Activated CD4-positive, alpha-beta T cell treated with anti-CD3 and anti-CD28 coated beads, Interleukin-10, Interleukin-2, amounts not matched to agents 100 ng/mL and 50 ng/mL, durations not matched to agents 16 hours and 8 hours (primary cell): ENCODE measurements around the gene FAM171A2.
A peak's percentile ranks its signal among the peaks of the same experiment; 100 is the strongest.
"Not testable (repeated sequence)": the region's sequence is repeated elsewhere in the genome, so short reads cannot be mapped to it uniquely, and the experiment has no call there.

Experiments
- DNase-seq: peaks from one replicate; pipeline ENCODE4 v3.0.0-alpha.2; 2020

FAM171A2 gene

DNA sequence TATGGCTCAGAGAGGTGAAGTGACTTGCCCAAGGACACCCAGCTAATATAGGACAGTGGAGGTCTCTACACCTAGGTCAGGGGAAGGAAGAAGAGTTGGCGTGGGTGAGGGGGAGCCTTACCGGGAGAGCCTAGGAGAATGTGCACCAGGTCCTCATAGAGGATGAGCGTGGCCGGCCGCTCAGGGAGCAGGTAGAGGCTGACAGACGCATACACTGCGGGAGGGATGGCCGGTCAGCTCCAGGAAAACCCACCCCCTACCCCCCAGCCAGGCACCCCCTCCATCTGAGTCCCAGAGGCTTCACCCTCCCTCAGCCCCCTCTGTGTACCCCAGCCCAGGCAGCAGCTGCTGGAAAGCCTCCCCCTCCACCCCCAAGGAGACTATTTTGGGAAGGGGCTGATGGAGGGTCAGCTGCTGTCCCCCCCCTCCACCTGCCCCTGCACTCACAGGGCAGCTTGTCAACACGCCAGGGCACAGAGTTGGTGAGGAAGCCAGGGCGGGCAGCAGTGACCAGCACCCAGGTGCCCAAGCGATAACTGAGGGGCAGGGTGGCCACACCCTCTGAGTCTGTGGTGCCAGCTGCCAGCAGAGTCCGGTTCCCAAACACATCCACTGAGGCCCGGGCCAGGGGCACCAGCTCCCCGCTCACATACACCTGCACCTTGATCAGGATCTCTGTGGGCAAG lies 4.1 kb downstream of the FAM171A2 start:
- no peak for DNase-seq

DNA sequence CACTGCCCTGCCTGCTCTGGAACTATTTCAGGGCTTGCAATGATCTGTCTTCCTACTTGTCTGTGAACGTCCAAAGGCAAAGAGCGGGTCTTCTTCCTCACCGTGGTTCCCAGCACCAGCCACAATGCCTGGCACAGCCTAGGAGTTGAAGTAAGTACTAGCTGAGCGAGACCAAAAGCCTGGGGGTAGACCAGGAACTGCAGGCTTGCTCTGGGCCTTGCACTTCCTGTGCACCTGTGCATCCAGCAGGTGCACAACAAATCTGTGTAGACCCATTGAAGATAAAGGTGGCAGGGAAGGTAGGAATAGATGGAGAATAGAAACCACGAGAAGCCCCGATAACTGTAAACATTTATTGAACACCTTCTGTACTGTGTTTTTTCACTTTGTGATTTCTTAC lies 4.6 kb downstream of the FAM171A2 start:
- no peak for DNase-seq

DNA sequence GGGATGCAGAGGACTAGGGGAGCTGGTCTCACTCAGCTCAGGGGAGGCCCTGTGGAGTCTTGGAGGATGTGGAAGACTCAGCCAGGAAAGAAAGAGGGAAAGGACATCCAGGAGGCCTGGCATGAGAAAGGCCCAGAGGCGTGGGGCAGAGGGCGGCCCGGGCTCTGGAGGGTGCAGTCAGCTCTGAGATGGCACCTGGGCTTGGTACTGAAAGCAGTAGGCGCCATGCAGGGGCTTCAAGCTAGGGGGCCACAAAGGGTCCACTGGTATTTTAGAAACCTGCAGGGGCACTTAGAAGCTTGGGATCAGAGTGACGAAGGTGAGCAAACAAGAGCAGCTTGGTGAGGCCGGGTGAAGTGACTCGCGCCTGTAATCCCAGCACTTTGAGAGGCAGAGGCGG lies 5.6 kb downstream of the FAM171A2 start:
- DNase-seq = no peak

DNA sequence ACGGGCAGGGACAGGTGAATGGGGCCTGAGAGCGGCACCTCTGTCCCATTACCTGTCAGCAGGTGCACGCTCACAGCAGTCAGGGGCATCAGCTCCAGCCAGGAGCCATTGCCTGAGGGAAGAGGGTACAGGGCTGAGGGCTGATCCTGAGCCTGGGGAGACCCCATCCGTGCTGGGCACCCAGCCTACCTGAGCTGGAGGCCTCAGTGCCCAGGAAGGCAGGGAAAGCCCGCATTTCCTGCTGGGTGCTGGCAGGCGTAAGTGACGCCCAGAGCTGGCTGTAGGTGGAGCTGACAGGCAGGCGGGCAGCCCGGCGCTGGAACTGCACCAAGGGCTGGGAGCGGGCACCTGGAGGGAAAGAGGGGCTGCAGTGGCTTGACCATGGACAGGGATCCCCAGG lies 7.4 kb downstream of the FAM171A2 start:
- no peak for DNase-seq

DNA sequence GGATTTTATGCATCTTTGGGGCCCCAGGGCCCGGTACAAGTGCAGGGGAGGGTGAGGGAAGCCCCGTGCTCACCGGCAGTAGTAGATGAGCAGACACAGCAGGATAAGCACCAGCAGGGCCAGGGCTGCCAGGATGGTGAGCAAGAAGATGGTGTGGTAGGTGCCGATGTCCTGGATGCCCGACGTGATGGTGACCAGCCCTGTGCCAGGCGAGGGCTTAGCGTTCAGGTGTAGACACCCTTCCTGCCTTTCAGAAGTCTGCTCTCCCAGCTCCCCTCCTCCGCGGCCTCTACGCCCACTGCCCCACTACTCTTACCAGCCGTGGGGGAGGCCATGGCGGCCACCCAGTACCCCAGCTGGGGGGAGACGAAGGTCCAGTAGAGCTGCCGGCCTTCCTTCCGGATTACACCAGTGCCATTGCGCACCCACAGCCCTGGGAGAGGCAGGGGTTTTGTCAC lies 8.0 kb downstream of the FAM171A2 start:
- DNase-seq = no peak

DNA sequence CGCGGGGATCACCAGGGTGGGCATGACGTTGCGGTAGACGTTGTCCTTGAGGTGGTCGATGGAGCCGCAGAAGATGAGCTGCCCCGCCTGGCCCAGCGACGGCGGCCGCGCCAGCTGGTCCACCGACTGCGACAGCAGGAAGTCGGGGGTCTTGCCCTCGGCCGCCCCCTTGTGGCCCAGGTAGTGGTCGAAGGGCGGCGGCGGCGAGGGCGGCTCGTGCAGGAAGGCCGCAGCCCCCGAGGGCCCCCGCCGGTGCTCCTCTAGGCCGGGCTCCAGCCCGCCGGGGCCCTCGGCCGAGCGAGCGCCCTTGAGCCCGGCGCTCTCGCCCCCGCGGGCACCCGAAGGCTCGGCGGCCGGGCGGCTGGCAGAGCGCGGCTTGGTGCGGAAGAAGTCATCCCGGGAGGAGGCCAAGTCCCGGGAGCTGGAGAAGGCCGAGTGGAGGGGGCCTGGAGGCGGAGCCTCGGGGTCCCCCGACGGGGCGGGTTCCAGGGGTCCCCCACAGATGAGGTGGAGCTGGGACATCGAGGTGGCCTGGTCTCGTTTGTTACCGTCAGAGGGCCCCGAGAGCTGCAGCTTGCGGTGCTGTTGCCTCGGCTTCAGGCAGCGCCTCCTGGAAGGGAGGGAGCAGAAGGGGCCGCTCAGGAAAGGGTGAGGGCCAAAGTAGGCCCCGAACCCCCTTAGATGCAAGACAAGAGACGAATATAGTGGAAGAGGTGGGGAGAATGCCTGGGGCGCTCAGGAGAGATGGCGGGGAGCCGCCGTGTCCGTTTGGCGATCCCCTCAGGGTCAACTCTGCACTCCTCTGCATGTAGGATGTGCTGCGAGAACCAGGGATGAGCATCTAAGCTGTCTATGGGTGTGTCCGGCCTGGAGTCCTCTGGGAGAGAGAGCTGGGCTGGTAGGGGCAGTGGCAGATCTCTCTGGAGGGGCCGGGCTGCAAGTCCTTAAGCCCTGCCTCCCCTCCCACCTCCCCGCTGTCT lies 8.8 kb downstream of the FAM171A2 start:
- DNase-seq = peak; percentile 55

DNA sequence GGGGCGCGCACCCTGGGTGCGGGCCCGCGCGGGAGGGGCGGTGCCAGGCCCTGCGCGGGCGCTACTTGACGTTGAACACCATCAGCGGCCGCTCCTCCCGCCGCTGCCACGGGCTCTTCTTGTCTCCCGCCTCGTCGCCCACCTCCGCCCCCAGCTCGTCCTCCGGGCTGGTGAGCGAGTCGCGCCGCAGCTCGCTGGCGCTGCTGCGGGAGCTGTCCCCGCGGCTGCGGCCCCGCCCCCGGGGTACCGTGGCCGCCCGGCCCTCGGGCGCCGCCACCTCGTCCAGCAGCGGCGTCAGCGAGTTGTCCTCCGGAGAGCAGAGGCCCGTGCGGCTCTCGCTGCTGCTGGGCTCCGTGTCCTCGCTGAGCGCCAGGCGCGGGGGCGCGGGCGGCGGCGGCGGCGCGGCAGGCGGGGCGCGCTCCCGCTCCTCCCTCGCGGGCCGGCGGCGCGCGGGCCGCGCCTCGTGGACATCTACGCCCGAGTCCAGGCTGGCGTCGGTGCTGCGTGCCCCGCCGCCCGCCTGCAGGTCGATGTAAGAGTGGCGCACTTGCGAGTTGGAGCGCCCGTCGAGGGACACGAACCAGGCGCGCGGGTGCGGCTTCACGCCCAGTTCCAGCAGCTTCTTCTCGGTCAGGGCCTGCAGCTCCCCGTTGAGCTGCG lies 9.9 kb downstream of the FAM171A2 start:
- no peak for DNase-seq

DNA sequence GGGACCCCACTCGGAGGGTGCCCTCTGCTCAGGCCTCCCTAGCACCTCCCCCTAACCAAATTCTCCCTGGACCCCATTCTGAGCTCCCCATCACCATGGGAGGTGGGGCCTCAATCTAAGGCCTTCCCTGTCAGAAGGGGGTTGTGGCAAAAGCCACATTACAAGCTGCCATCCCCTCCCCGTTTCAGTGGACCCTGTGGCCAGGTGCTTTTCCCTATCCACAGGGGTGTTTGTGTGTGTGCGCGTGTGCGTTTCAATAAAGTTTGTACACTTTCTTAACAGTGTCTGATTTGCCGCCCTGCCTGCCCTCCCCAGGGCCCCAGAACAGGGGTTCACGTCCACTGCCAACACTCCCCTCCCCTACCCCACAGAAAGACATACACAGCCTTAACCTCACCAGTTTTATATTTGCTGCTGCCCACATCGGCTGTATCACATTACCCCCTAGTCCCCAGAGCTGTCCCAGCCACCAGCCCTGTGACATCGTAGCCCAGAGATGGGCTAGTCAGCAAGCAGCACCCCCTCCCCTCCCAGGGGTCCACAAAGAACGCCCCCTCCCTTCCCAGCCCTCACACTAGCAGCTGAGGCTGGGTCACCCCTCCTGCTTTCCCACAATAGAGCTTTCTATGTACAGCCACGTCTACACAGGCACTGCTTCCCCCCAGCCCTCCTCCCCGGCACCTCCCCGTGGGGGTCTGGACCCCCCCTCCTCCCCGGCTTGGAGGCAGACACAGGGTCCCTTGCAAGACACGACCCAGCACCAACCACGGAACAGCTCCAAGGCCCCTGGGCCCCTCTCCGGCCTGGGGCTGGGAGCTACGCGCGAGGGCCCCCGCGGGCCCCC lies 10.6 kb downstream of the FAM171A2 start:
- no peak for DNase-seq

DNA sequence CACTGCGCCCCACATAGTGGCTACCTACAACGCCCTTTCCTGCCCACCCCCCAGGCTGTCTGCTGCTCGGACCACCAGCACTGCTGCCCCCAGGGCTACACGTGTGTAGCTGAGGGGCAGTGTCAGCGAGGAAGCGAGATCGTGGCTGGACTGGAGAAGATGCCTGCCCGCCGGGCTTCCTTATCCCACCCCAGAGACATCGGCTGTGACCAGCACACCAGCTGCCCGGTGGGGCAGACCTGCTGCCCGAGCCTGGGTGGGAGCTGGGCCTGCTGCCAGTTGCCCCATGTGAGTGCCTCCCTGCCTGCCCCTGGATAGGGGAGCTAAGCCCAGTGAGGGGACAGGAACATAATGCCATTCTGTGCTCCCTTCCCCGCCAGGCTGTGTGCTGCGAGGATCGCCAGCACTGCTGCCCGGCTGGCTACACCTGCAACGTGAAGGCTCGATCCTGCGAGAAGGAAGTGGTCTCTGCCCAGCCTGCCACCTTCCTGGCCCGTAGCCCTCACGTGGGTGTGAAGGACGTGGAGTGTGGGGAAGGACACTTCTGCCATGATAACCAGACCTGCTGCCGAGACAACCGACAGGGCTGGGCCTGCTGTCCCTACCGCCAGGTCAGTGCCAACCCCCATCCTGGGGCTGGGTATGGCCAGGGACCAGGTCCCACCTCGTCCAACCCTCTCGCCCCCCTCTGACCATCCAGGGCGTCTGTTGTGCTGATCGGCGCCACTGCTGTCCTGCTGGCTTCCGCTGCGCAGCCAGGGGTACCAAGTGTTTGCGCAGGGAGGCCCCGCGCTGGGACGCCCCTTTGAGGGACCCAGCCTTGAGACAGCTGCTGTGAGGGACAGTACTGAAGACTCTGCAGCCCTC lies 11.5 kb downstream of the FAM171A2 start:
- no peak for DNase-seq

DNA sequence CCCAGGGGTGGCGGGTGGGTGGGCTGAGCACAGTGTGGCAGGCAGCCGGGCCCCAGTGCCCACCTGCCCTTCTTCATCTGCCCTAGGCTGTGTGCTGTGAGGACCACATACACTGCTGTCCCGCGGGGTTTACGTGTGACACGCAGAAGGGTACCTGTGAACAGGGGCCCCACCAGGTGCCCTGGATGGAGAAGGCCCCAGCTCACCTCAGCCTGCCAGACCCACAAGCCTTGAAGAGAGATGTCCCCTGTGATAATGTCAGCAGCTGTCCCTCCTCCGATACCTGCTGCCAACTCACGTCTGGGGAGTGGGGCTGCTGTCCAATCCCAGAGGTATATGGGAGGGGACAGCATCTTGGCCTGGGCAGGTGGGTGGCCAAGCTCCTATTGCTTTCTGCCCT lies 12.2 kb downstream of the FAM171A2 start:
- DNase-seq = no peak

DNA sequence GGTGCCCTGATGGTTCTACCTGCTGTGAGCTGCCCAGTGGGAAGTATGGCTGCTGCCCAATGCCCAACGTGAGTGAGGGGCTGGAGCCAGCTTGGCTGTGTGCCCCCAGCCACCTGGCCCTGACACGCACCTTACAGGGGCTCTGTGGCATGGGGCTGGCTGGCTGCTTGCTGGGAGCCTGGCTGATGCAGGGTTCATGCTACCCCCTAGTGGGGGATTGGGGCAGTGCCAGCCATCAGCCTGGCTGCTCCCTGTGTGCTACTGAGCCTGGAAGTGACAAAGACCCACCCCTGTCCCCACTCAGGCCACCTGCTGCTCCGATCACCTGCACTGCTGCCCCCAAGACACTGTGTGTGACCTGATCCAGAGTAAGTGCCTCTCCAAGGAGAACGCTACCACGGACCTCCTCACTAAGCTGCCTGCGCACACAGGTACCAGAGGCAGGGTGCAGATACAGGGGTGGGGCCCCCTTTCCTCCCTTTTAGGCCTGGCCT lies 12.9 kb downstream of the FAM171A2 start:
- peak; percentile 85 for DNase-seq

DNA sequence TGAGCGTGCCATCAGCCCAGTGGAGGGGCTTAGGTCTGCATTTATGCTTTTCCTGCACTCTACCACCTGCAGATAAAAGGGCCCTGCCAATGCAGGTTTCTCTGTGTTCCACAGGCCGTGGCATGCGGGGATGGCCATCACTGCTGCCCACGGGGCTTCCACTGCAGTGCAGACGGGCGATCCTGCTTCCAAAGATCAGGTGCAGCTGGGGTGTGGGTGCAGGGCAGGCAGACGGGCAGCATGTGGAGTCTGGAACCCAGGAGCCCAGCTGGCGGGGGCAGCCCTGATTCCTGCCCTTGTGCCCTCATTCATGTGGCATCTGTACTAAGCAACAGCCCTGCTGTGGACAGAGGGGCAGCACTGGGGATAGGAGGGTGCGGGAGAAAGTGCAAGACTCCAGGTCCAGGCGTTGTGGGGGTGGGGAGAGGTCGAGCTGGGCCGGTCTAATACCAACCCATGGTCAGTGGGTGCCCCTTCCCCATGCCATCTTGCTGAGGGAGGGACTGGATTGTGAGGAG lies 14.0 kb downstream of the FAM171A2 start:
- no peak for DNase-seq

DNA sequence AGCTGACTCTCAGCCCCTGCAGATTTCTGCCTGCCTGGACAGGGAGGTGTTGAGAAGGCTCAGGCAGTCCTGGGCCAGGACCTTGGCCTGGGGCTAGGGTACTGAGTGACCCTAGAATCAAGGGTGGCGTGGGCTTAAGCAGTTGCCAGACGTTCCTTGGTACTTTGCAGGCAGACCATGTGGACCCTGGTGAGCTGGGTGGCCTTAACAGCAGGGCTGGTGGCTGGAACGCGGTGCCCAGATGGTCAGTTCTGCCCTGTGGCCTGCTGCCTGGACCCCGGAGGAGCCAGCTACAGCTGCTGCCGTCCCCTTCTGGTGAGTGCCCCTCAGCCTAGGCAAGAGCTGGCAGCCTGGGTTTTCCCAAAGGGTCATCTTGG lies 14.7 kb downstream of the FAM171A2 start:
- DNase-seq = no peak

DNA sequence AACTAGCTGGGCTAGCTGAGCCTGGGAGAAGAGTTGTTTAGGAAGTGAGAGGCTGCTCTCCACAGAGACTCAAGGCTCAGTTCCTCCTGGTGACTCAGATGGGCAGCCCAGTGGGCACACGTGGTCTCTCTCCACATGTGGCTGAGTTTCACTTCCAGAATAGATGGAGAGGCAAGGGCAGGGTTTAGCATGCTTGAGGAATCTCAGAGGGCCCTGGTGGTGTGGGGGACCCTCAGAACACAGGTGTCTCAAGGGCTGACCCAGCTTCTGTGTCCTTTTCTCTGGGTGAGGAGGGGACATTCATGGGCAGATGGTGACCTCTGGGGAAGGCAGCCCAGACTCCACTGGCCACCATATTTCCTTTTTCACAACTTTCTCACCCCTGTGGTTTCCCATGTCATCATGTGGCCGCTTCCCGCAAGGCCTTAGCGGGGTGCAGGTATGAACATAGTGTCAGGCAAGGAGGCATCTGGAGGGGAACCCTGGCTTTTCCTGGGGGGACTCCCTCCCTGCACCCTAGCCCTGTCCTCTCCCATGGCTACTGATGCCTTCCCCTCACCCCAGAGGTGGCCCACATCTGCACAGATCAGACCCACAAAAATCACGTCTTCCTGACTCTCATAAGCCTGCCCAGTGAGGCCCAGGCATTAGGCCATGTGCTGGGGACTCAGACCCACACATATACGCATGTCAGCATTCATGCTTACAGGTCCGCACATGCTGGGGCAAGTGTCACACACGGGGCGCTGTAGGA lies 15.2 kb downstream of the FAM171A2 start:
- peak; percentile 47 for DNase-seq

DNA sequence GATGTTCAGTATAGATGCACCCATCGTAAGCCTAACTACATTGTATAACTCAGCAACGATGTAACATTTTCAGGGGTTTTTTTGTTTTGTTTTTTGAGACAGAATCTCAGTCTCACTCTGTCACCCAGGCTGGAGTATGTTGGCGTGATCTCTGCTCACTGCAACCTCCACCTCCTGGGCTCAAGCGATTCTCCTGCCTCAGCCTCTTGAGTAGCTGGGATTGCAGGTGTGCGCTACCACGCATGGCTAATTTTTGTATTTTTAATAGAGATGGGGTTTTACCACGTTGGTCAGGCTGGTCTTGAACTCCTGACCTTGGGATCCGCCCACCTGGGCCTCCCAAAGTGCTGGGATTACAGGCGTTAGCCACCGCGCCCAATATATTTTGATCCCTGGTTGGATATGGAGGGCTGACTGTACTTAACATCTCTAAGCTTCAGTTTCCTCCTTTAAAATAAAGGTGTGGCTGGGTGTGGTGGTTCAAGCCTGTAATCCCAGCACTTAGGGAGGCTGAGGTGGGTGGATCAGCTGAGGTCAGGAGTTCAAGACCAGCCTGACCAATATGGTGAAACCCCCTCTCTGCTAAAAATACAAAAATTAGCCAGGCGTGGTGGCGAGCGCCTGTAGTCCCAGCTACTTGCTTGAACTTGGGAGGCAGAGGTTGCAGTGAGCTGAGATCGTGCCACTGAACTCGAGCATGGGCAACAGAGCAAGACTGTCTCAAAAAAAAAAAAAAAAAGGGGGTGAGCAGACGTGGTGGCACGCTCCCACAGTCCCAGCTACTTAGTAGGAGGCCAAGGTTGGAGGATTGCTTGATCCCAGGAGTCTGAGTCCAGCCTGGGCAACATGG lies 16.2 kb downstream of the FAM171A2 start:
- not testable (repeated sequence) for DNase-seq

DNA sequence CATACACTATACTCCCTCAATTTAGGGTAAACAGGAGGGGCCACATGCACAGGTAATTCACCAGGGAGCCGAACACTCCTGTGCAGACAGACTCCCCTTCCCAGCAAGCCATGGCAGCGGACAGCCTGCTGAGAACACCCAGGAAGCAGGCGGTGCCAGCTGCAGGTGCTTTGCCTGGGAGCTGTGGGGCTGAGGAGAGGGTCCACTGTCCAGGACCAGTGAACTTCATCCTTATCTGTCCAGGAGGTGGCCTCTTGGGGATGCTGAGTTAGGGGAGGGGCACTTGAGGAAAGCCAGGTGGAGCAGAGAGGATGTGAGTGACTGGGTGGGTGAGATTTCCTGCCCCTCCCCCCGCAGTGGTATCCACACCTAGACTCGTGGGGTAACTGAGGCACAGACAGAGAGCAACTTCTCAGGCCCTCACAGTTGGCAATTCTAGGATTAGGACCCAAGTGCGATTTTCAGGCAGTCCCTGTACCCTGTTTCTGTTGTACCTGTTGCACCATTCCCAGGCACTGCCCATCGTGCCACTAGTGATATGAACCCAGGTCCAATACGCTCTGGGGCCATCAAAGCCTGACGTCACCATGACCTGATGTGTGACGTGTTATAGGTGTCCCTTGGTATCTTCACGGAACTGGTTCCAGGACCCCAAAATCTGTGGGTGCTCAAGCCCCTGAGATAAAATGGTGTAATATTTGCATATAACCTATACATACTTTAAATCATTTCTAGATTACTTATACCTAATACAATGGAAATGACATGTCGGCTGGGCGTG lies 17.4 kb downstream of the FAM171A2 start:
- no peak for DNase-seq

DNA sequence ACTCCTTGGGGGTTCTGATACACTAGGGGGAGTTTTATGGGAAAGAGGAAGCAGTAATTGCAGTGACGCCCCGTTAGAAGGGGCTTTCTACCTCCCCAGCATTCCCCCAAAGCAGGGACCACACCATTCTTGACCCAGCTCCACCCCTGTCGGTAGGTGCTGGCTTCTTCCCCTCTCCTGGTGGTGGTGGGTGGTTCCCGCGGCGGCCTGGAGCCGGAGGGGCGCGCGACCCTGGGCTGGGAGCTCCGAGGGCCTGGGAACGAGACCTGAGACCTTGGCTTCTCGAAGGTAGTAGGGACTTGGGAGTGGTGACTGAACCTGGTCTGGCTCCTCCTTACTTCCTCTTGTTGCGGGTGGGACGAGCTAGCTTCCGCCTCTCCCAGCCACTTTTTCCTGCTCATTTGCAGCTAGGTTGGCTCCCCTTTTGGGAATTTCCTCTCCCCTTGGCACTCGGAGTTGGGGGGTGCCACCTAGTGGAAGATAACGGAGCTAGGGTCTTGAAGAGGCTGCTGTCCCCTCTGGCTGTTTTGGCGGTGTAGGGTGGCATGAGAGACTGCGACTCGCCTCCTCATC lies 18.1 kb downstream of the FAM171A2 start:
- peak; percentile 50 for DNase-seq

DNA sequence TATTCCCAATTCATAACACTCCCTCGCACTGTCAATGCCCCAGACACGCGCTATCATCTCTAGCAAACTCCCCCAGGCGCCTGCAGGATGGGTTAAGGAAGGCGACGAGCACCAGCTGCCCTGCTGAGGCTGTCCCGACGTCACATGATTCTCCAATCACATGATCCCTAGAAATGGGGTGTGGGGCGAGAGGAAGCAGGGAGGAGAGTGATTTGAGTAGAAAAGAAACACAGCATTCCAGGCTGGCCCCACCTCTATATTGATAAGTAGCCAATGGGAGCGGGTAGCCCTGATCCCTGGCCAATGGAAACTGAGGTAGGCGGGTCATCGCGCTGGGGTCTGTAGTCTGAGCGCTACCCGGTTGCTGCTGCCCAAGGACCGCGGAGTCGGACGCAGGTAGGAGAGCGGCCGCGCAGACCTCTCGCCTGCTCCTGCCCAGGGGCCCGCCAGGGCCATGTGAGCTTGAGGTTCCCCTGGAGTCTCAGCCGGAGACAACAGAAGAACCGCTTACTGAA lies 18.7 kb downstream of the FAM171A2 start, which contains the start of gene GRN:
Gene GRN (plus strand): TSS at position 364 of the 515 bp plus-strand sequence. CDS start 3,863 bp downstream, outside the sequence.
- peak; percentile 92 for DNase-seq
